PFSK-1 (cell line): ENCODE measurements around the gene AIP.

Experiments used
- POLR2AphosphoS5 ChIP-seq: IDR thresholded peaks from 2 replicates; pipeline ENCODE4 v1.6.1; 2012; ENCODE audit warnings: low read depth, mild to moderate bottlenecking, control low read depth, low read length, moderate library complexity
- REST ChIP-seq, 2 experiments: IDR thresholded peaks; 2 replicates each; pipeline versions ENCODE4 v1.6.1 to v1.8.0; 2011 to 2012; ENCODE audit warnings: low read depth in 2 of 2, low read length in 2 of 2, control low read depth in 1 of 2, inconsistent platforms in 1 of 2, mild to moderate bottlenecking in 1 of 2, moderate library complexity in 1 of 2; ENCODE audit not compliant: insufficient read depth in 1 of 2
- SIN3A ChIP-seq: IDR thresholded peaks from 2 replicates; pipeline ENCODE4 v1.6.1; 2012; ENCODE audit warnings: mild to moderate bottlenecking, low read length, moderate library complexity, borderline replicate concordance; ENCODE audit not compliant: insufficient read depth
- TAF1 ChIP-seq: IDR thresholded peaks from 2 replicates; pipeline ENCODE4 v1.6.1; 2012; ENCODE audit warnings: low read length, control low read depth, borderline replicate concordance; ENCODE audit not compliant: insufficient read depth

GRCh38 chr11:67523556-67524479 lies 41.0 kb downstream of the AIP start:
- TF ChIP-seq POLR2AphosphoS5: no peak
- TF ChIP-seq REST (IDR thresholded peaks at IDR 0.05; ENCODE audit: insufficient read depth in 1 of 2, low read depth in 2 of 2, low read length in 2 of 2): no peak
- TF ChIP-seq TAF1: no peak
- TF ChIP-seq SIN3A: no peak
